NCI-H2107 treated with DMSO at 0.1 percent for 48 hours (cell line): Measurements from ENCODE around the gene HOXA7.

Experiments used
- DNase-seq: peaks from one replicate; lab custom pipeline; 2025; ENCODE audit not compliant: unreplicated experiment; lab: John Stamatoyannopoulos, UW

Gene HOXA7

DNA sequence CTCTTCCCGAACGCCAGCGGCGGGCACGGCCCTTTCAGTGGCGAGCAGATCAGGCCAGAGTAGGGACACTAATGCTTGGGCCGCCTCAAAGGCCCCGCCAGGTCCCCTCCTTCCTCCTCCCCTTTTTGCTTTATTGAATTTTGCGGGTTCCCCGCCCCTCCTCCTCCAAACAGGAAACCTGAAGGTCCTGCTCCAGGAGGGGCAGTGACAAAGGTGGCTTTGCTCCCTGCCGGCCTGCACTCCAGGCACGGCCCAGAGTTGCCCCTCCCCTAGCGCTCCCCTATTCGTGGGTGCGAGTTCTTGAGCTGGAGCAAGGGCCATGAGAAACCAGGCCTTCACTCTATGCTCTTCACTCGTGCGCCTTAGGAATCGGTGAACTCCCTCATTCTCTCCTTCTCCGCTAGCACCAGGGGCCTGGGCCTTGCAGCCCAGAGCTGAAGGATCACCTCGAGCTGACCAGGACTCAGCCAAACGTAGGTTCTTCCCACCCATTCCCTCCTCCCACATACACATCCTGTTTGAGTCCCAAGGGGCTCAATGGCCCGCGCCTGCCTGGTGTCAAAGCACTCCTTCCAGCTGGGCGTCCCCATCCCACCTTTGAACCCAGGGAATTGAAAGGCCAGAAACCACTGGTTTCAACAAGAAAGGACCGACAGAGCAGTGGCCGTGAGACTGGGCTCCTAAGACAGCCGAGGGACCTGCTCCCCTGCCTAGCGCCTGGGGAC lies 8.3 kb downstream of the HOXA7 start:
- no peak for DNase-seq

DNA sequence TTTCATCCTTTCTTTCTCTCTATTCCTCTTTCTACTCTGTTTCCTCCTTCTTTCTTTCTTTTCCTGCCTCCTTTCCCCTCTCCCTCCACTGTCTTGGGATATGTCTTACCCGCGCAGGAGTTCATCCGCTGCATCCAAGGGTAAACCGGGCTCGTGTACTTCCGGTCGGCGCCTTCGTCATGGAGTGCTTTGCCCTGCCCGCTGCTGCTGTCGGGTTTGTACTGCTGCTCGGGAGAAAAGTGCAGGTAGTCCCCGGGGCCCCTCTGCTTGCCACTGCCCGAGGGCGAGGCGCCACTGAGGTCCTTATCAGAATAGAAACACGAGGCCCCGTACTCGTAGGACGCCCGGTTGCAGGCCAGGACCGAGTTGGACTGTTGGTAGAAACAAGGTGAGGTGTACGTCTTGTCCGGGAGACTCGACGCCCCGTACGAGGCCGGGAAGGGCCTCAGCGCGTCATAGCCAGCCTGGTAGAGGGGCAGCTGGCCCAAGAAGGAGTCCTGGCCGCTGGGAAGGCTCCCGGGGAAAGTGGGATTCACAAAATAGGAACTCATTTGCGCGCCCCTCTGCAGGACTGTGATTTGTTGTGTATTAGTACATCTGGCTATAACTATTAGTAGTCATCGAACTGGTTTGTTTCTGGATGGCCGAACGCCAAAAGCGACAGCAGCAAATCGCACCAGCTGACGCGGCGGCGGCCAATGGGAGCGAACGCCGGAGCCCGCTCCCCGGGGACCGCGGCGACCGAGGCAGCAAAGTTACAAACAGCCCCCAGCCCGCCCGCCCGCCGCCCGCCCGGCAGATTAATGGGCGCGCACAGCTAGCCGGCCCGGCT lies 9.1 kb downstream of the HOXA7 start, which contains the start of gene HOXA6:
Gene HOXA6 (minus strand): TSS at position 576 of the 832 bp plus-strand sequence. CDS start 25 bp downstream, at position 551.
- DNase-seq = no peak

DNA sequence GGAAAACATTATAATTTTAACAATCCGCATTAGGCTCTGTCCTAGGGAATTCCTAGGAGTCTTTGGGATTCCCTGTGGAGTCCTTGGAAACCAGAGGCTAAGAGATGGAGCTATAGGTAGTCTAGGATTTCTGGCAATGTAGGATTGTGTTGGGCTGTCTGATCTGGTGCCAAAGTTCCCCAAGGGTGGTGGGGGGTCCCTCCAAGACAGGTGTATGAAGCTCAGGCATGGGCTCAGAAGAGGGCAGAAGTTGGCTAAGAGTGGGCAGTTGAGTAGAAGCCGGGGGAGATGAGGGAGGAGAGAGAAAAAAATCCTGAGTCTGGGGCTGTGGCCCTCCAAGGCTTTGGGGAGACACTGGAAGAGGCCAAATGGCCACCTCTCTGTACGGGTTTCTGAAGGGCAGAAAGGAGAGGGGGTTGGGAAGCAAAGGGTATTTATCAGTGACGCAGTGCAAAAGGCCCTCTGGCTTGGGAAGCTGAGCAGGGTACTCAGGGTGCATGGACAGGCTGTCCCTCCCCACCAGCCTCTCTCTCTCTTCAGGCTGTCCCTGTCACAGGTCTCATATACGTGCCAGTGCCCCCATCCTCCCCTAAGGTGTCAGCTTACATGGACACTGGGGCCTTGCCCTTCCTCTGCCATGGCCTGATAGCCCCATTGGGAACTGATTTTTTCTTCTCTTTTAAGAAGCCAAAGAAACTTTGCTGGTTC lies 9.8 kb downstream of the HOXA7 start:
- no peak for DNase-seq

GRCh38 chr7:27145914-27146412 lies 10.5 kb downstream of the HOXA7 start:
- DNase-seq = no peak

GRCh38 chr7:27145165-27145913 lies 11.1 kb downstream of the HOXA7 start:
- no peak for DNase-seq

DNA sequence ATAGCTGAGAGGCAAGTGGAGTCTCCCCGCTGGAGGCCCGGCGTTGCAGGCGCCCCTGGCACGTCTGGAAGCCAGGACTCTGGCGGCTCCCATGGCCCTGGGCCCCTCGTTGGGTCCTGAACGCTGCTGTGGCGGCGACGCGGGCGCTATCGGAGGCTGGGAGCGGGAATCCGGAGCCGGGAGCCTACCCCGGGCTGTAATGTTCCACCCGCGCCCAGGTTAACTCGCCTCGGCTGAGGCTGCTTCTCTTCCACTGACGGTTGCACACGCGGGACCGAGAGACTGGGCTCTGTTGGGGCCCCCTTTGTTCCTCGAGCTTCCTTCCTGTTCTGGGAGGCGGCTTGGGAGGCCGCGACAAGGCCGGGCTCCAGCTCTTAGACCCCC lies 11.7 kb downstream of the HOXA7 start:
- no peak for DNase-seq

GRCh38 chr7:27143950-27144780 lies 12.3 kb downstream of the HOXA7 start:
- no peak for DNase-seq

DNA sequence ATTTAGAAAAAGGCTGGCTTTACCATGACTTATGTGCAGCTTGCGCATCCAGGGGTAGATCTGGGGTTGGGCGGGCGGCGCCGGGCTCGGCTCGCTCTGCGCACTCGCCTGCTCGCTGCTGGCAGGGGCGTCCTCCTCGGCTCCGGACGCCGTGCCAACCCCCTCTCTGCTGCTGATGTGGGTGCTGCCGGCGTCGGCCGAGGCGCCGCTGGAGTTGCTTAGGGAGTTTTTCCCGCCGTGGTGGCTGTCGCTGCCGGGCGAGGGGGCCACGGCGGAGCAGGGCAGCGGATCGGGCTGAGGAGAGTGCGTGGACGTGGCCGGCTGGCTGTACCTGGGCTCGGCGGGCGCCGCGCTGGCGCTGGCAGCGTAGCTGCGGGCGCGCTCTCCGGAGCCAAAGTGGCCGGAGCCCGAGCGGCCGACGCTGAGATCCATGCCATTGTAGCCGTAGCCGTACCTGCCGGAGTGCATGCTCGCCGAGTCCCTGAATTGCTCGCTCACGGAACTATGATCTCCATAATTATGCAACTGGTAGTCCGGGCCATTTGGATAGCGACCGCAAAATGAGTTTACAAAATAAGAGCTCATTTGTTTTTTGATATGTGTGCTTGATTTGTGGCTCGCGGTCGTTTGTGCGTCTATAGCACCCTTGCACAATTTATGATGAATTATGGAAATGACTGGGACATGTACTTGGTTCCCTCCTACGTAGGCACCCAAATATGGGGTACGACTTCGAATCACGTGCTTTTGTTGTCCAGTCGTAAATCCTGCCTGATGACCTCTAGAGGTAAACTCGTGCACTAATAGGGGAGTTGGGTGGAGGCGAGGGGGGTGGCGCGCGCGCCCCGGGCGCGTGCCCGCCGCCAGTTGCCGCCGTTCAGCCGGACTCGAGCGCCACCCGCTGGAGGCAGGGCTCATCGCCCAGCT lies 13.2 kb downstream of the HOXA7 start, which contains the start of gene HOXA5:
Gene HOXA5 (minus strand): TSS at position 659 of the 927 bp plus-strand sequence. CDS start 74 bp downstream, at position 585.
- DNase-seq = no peak

- DNase-seq = no peak
These were observed 13.9 kb downstream of the HOXA7 start for GRCh38 chr7:27142580-27143022.

DNA sequence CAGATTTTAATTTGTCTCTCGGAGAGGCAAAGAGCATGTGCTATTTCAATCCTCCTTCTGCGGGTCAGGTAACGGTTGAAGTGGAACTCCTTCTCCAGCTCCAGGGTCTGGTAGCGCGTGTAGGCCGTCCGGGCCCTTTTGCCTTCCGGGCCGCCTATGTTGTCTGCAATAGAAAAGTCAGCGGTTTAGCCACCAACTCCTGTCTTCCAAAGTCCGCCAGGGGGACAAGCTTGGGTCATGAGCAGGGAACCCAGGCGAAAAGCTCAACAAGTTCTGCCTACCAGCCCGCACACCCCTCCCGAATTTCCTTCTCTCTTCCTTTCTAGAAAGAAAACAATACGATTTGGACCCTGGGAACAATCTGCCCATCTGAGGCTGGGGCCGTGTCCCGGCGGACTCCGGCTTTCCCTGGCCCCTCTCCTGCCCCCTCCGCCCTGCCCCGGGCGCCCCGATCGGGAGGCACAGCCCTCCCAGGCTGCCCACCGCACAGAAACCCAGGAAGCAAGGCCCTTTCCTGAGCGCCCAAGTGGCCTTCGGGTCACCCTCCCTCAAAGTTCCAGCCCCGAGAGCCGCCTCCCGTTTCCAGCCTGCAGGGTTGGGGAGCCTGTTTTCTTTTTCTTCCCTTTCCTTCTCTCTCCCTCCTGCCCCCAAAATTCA lies 14.4 kb downstream of the HOXA7 start:
- DNase-seq = no peak

DNA sequence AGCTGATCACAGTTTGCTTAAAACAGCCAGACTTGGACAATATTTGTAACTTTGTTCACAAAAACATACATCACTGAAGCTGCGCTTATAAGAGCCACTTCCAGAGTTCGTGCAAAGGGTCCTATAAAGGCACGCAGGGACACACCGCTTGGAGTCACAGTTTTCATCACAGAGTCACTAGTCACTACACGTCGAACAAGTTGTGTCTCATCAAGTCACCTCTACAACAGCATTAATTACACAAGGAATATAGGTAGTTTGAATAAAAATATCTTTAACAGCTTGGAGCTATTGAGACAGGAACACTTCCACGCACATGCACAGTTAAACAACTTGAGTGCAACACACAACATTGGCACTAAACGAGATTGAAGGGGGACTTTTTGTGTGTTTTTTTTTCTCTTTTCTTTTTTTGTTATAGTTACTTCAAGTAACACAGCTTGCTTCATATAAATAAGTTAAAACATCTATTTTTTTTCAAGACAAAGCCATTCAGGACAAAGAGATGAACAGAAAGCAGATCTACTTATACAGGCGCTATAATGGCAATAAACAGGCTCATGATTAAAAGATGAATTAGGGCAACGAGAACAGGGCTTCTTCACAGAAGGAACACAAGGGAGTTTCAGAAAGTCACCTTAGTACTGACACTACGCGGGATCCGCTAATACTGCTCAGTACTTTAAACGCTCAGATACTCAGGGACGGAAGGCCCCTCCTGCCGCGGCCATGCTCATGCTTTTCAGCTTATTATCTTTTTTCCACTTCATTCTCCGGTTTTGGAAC lies 15.1 kb downstream of the HOXA7 start:
- DNase-seq = no peak

DNA sequence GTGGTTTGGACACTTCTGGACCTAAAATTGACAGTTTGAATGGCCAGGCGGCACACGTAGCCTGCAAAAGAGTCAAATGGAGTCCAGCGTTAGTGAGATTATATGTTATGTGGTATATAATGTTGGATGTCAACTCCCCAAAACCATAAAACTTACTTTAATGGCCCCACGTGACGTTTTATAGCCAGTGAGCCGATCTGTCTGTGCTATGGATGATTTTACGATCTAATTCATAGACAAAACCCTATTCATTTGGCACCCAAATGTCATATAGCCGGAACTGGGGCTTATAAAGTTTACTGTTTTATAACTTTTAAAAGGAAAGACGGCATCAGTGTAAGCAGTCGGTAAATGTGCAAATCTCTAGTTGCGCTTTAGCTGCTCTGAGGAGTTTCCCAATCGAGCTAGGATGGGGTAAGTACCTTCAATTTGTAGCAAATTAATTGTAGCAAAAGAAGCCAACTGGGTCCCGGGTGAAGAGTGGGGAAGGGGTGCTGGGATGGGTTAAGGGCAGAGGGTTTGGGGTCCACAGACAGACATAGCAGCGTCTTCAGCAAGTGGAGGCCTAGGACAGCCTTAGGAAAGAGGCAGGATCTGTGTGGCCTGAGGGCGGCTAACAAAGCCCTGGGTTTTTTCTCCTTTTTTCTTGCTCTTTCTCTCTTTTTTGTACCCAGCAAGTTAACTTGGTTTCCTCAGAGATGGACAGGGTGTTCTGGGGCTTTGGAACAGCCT lies 16.2 kb downstream of the HOXA7 start:
- DNase-seq = no peak

- no peak for DNase-seq
These were observed 16.9 kb downstream of the HOXA7 start for GRCh38 chr7:27139334-27140125.

DNA sequence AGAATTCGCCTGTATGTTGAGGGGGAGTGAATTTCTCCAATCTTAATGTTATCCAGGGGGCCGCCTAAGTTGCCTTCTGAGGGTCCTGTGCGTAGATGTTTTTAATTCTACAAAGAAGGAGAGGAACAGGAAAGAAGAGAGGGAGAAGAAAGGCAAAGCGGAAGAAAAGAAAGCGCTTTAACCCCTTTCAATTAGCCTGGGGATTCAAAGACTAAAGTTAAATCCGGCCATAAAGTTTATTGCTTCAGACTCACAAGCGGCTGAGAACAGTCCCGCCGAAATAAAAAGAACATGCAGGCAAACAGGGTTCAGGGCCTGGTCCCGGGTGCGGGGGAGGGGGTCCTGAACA lies 17.5 kb downstream of the HOXA7 start:
- DNase-seq = no peak

- DNase-seq = no peak
These were observed 18.0 kb downstream of the HOXA7 start for GRCh38 chr7:27138472-27138871.
